ENCODE measurements around the gene CERS2. TPM values are rescaled to one million over a fixed set of nuclear protein-coding genes. Genes with fewer than 3 reads are reported as not detected.

The CERS2 gene
- total and polyA plus RNA-seq, 2 of the 13 experiments (the other 11 are each of a cell fraction or from before 2014, with no cell fraction given): 269 to 298 TPM

- peak; percentile 75 for TF ChIP-seq ZNF574 (CRISPR knock-in tag; IDR thresholded peaks at IDR 0.05)
- TF ChIP-seq, protein P1, sequence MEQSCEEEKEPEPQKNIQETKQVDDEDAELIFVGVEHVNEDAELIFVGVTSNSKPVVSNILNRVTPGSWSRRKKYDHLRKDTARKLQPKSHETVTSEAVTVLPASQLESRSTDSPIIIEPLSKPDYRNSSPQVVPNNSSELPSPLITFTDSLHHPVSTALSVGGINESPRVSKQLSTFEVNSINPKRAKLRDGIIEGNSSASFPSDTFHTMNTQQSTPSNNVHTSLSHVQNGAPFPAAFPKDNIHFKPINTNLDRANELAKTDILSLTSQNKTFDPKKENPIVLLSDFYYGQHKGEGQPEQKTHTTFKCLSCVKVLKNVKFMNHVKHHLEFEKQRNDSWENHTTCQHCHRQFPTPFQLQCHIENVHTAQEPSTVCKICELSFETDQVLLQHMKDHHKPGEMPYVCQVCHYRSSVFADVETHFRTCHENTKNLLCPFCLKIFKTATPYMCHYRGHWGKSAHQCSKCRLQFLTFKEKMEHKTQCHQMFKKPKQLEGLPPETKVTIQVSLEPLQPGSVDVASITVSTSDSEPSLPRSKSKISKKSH (CRISPR knock-in tag; IDR thresholded peaks at IDR 0.05; ENCODE audit: borderline replicate concordance): peak; percentile 79
- peak; percentile 76 for TF ChIP-seq SAP130 (CRISPR knock-in tag; IDR thresholded peaks at IDR 0.05; ENCODE audit: low read depth)
- TF ChIP-seq ZNF446 (CRISPR knock-in tag; IDR thresholded peaks at IDR 0.05): no peak
- TF ChIP-seq ARID2 (CRISPR knock-in tag; IDR thresholded peaks at IDR 0.05; ENCODE audit: borderline replicate concordance): no peak
- TF ChIP-seq ZMYM3 (CRISPR knock-in tag; IDR thresholded peaks at IDR 0.05): peak; percentile 75
- TF ChIP-seq, protein P2, sequence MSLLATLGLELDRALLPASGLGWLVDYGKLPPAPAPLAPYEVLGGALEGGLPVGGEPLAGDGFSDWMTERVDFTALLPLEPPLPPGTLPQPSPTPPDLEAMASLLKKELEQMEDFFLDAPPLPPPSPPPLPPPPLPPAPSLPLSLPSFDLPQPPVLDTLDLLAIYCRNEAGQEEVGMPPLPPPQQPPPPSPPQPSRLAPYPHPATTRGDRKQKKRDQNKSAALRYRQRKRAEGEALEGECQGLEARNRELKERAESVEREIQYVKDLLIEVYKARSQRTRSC (CRISPR knock-in tag; IDR thresholded peaks at IDR 0.05; ENCODE audit: low read depth): no peak
- TF ChIP-seq ZFP90 (CRISPR knock-in tag; IDR thresholded peaks at IDR 0.05; ENCODE audit: borderline replicate concordance): peak; percentile 91; the same call in 1 of the 2 replicates
- 0 out of 2 replicates have a peak, but pooled peaks have one; percentile 7 for TF ChIP-seq ARID5B (CRISPR knock-in tag; IDR thresholded peaks at IDR 0.05)
- TF ChIP-seq, protein P3, sequence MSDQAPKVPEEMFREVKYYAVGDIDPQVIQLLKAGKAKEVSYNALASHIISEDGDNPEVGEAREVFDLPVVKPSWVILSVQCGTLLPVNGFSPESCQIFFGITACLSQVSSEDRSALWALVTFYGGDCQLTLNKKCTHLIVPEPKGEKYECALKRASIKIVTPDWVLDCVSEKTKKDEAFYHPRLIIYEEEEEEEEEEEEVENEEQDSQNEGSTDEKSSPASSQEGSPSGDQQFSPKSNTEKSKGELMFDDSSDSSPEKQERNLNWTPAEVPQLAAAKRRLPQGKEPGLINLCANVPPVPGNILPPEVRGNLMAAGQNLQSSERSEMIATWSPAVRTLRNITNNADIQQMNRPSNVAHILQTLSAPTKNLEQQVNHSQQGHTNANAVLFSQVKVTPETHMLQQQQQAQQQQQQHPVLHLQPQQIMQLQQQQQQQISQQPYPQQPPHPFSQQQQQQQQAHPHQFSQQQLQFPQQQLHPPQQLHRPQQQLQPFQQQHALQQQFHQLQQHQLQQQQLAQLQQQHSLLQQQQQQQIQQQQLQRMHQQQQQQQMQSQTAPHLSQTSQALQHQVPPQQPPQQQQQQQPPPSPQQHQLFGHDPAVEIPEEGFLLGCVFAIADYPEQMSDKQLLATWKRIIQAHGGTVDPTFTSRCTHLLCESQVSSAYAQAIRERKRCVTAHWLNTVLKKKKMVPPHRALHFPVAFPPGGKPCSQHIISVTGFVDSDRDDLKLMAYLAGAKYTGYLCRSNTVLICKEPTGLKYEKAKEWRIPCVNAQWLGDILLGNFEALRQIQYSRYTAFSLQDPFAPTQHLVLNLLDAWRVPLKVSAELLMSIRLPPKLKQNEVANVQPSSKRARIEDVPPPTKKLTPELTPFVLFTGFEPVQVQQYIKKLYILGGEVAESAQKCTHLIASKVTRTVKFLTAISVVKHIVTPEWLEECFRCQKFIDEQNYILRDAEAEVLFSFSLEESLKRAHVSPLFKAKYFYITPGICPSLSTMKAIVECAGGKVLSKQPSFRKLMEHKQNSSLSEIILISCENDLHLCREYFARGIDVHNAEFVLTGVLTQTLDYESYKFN (CRISPR knock-in tag; conservative IDR thresholded peaks at IDR 0.05): peak; percentile 50; the same call in 1 of the 2 replicates
- TF ChIP-seq ZNF672 (CRISPR knock-in tag; IDR thresholded peaks at IDR 0.05): no peak
Observed at GRCh38 chr1:151008244-151009205, 33.9 kb upstream of the CERS2 start, which contains the start of gene PRUNE1 (continued).
